Ishikawa (cell line): ENCODE data around the gene GRID1.

Source experiments
- CEBPB ChIP-seq: IDR thresholded peaks from 2 replicates; pipeline ENCODE4 v1.6.1; 2012
- FOXM1 ChIP-seq: IDR thresholded peaks from 2 replicates; pipeline ENCODE4 v1.6.1; 2012; ENCODE audit warnings: low read depth, borderline replicate concordance
- RAD21 ChIP-seq: IDR thresholded peaks from 2 replicates; pipeline ENCODE4 v1.6.1; 2012; ENCODE audit warnings: low read depth
- TF ChIP-seq, protein P1 (sequence below): IDR thresholded peaks from 2 replicates; pipeline ENCODE4 v1.6.1; 2012
- TF ChIP-seq, protein P2 (sequence below): IDR thresholded peaks from 2 replicates; pipeline ENCODE4 v1.6.1; 2012
- TF ChIP-seq, protein P3 (sequence below): IDR thresholded peaks from 2 replicates; pipeline ENCODE4 v1.6.1; 2012; ENCODE audit warnings: low read depth, mild to moderate bottlenecking

DNA sequence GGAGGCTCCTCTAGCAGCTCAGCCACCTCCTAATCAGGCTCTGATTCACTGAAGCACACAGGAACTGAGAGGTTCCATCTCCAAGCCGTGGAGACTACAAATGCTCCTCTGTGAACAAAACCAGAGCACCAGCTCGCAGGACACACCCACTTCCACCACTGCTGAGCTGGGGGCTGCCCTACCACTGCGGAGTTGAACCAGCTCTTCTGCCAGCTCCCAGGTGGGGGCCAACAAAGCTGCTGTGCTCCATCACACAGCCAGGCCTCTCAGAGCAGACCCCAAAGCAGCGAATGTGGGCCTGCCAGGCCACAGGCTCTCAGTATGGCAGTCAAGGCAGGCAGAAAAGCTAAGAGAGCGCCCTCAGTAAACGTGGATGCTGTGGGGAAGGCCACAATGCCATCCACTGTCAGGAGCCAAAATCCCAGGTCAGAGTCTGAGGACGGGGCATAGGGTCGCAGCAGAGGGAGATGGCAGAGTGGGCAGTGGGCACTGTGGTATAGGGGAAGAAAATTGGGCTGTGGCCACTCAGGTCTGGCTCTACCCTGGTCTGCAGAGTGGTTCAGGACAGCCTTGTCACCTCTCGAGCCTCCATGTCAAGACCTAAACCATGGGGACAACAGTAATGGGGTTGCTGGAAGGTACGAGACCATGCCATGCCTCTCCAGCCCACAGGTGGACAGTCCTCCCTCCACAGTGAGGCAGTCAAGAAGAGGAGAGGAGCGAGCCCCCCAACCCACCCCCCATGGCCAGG, 82.1 kb downstream of the GRID1 start:
- TF ChIP-seq, protein P1, sequence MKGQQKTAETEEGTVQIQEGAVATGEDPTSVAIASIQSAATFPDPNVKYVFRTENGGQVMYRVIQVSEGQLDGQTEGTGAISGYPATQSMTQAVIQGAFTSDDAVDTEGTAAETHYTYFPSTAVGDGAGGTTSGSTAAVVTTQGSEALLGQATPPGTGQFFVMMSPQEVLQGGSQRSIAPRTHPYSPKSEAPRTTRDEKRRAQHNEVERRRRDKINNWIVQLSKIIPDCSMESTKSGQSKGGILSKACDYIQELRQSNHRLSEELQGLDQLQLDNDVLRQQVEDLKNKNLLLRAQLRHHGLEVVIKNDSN, result no peak
- TF ChIP-seq, protein P2, sequence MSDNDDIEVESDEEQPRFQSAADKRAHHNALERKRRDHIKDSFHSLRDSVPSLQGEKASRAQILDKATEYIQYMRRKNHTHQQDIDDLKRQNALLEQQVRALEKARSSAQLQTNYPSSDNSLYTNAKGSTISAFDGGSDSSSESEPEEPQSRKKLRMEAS, result no peak
- TF ChIP-seq FOXM1 (no peak), RAD21 (no peak), CEBPB (no peak)
- TF ChIP-seq, protein P3, sequence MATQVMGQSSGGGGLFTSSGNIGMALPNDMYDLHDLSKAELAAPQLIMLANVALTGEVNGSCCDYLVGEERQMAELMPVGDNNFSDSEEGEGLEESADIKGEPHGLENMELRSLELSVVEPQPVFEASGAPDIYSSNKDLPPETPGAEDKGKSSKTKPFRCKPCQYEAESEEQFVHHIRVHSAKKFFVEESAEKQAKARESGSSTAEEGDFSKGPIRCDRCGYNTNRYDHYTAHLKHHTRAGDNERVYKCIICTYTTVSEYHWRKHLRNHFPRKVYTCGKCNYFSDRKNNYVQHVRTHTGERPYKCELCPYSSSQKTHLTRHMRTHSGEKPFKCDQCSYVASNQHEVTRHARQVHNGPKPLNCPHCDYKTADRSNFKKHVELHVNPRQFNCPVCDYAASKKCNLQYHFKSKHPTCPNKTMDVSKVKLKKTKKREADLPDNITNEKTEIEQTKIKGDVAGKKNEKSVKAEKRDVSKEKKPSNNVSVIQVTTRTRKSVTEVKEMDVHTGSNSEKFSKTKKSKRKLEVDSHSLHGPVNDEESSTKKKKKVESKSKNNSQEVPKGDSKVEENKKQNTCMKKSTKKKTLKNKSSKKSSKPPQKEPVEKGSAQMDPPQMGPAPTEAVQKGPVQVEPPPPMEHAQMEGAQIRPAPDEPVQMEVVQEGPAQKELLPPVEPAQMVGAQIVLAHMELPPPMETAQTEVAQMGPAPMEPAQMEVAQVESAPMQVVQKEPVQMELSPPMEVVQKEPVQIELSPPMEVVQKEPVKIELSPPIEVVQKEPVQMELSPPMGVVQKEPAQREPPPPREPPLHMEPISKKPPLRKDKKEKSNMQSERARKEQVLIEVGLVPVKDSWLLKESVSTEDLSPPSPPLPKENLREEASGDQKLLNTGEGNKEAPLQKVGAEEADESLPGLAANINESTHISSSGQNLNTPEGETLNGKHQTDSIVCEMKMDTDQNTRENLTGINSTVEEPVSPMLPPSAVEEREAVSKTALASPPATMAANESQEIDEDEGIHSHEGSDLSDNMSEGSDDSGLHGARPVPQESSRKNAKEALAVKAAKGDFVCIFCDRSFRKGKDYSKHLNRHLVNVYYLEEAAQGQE, result no peak
